GM21515 (cell line): ENCODE data around the gene MCC.

ENCODE experiments used
- ATAC-seq: cut with Tn5 transposase; IDR thresholded peaks from one replicate; pipeline ENCODE4 v1.9.1; 2021; ENCODE audit not compliant: unreplicated experiment

Gene MCC

GRCh38 chr5:113182658-113183344 lies 305.5 kb downstream of the MCC start:
- ATAC-seq = no peak

- no peak for ATAC-seq
Observed at GRCh38 chr5:113181853-113182490, 306.3 kb downstream of the MCC start.

- ATAC-seq = no peak
Observed at GRCh38 chr5:113181409-113181808, 306.8 kb downstream of the MCC start.

GRCh38 chr5:113179156-113179555 lies 309.1 kb downstream of the MCC start:
- ATAC-seq = no peak

- ATAC-seq = no peak
Observed at GRCh38 chr5:113178073-113178779, 310.0 kb downstream of the MCC start.

- ATAC-seq = no peak
Observed at GRCh38 chr5:113177225-113177624, 311.0 kb downstream of the MCC start.

- no peak for ATAC-seq
Observed at GRCh38 chr5:113176734-113177133, 311.5 kb downstream of the MCC start.

GRCh38 chr5:113176196-113176595 lies 312.1 kb downstream of the MCC start:
- ATAC-seq = no peak

- ATAC-seq = no peak
Observed at GRCh38 chr5:113172231-113172826, 315.9 kb downstream of the MCC start.

- no peak for ATAC-seq
Observed at GRCh38 chr5:113171520-113171919, 316.7 kb downstream of the MCC start.

- ATAC-seq = no peak
Observed at GRCh38 chr5:113170707-113171106, 317.5 kb downstream of the MCC start.

- no peak for ATAC-seq
Observed at GRCh38 chr5:113169720-113170119, 318.5 kb downstream of the MCC start.

- ATAC-seq = no peak
Observed at GRCh38 chr5:113167985-113168384, 320.3 kb downstream of the MCC start.

- no peak for ATAC-seq
Observed at GRCh38 chr5:113166852-113167366, 321.3 kb downstream of the MCC start.

GRCh38 chr5:113166261-113166660 lies 322.0 kb downstream of the MCC start:
- no peak for ATAC-seq

GRCh38 chr5:113164021-113164420 lies 324.2 kb downstream of the MCC start:
- no peak for ATAC-seq

- ATAC-seq = no peak
Observed at GRCh38 chr5:113163328-113163727, 324.9 kb downstream of the MCC start.

GRCh38 chr5:113162770-113163169 lies 325.5 kb downstream of the MCC start:
- no peak for ATAC-seq

GRCh38 chr5:113162208-113162607 lies 326.0 kb downstream of the MCC start:
- no peak for ATAC-seq

GRCh38 chr5:113161806-113162205 lies 326.4 kb downstream of the MCC start:
- no peak for ATAC-seq

- ATAC-seq = no peak
Observed at GRCh38 chr5:113157886-113158285, 330.4 kb downstream of the MCC start.
